NCI-H345 treated with DMSO at 0.1 percent for 48 hours (cell line): ENCODE results near the gene ZNF609.

ENCODE experiments used
- DNase-seq: peaks from one replicate; lab custom pipeline; 2025; ENCODE audit not compliant: unreplicated experiment; lab: John Stamatoyannopoulos, UW

The ZNF609 gene

DNA sequence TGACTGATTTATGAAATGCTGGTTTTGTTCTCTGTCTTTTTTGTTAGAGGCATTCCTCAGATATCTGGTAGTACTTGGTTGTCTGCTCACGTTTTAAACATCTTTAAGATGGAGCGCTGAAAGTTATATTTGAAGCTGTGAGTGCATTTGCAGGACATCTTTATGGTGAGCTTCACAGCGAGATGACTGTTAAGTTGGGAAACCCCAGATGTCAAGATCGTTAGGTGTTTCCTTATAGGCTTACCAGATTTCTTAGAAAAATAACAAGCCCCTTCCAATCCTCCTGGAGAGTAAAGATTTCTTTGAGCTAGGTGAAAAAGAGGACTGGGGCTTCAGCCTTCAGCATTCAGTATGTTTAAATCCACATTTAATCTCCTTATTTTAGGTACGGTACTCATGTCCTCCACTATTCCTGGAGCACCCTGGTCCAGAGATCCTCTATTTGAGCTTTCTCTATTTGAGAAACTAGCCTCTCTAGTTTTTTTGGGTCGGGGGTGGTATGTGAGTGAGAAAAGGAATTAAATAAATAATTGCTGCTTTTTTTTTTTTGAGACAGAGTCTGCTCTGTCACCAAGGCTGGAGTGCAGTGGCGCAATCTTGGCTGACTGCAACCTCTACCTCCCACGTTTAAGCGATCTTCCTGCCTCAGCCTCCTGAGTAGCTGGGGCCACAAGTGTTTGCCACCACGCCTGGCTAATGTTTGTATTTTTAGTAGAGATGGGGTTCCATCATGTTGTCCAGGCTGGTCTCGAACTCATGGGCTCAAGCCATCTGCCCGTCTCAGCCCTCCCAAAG lies 72.3 kb downstream of the ZNF609 start:
- DNase-seq: no peak

DNA sequence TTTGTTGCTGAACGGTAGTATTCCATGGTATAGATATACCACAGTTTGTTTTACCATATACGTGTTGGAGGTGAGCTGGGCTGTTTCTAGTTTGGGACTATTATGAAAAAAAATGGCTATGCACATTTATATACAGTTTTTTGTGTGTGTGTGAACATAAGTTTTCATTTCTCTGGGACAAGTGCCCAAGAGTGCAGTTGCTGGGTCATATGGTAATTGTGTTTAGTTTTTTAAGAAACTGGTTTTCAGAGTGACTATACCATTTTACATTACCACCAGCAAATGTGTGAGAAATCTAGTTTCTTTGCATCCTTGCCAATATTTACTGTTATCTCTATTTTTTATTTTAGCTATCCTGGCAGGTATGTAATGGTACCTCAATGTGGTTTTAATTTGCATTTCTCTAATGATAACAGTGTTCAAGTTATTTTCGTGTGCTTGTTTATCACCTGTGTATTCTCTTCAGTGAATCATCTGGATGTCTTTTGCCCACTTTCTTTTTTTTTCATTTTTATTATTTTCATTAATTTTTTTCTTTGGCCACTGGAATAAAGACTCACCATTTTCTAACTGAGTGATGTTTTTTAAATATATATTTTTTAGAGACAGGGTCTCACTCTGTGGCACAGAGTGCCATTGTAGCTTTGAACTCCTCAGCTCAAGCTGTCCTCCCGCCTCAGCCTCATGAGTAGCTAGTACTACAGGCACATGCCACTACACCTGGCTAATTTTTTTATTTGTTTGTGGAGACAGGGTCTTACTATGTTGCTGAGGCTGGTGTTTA lies 75.3 kb downstream of the ZNF609 start:
- no peak for DNase-seq

DNA sequence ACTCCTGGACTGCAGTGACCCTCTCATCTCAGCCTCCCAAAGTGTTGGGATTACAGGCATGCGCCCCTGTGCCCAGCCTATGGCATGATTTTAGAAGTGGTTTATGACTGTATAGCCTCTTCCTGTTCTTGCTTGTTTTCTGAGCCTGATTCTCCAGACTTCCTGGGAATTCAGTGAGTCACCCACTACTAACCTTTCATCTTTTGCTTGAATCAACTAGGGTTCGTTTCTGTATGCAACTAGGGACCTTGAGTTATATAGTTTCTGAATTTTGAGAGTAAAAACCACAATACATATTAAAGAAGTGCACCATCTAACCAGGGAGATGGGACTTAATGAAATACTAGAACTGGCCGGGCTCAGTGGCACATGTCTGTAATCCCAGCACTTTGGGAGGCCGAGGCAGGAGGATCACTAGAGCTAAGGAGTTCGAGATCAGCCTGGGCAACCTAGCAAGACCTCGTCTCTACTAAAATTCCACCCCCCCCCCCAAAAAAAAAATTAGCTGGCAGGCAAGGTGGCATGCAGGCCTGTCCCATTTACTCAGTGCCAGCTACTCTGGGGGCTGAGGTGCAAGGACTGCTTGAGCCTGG lies 76.0 kb downstream of the ZNF609 start:
- no peak for DNase-seq

DNA sequence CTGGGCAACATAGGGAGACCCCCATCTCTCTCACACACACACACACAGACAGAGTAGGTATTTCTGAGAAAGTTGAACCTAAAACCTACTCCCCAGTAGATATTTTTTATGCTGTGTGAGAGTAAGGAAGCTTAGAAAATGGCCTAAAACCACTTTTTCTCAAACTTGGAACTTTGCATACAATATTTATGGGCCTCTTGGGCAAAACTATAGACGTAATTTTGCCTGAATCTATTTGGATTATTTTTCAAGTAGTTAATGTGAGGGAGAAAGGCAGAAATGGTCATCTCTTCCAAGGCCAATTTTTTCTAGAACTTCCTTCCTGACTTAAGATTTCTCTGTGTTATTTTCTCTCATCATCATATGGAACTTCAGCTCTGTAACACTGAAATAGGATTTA lies 81.7 kb downstream of the ZNF609 start:
- no peak for DNase-seq

DNA sequence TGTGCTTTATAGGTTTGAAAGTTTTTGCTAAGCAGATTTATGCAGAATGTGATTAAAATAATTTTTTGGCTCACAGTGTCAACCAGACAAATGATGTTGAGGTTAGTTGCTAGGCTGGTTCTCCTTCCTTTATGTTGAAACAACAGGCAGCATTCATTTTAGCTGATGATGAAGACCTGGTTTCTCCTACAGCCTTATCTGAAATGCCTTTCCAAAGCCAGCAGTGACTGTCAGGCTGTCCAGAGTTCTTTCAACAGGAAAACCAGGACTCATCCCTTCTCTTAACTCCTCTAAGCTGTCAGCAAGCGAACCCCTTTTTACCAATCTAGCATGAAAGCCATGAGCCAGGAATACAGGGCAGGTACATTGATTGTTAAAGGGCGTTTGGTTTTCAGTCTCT lies 84.1 kb downstream of the ZNF609 start:
- DNase-seq: no peak

DNA sequence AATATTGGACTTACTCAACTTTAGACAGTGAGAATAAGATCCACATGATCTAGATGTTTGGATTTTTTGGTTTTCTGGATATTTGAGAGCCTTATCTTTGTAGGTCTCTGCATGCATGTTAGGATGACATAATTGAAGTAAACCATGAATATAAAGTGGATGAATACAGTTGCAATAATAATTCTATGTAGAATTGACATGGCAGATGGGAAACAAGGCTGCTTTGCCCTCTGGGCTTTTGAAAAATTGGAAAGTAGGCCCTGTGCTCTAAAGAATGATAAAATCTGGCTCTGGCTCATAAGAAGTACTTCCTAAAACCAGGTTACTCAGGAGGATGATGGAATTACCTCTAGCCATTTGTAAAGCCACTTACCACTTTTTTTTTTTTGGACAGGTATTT lies 86.9 kb downstream of the ZNF609 start:
- no peak for DNase-seq

DNA sequence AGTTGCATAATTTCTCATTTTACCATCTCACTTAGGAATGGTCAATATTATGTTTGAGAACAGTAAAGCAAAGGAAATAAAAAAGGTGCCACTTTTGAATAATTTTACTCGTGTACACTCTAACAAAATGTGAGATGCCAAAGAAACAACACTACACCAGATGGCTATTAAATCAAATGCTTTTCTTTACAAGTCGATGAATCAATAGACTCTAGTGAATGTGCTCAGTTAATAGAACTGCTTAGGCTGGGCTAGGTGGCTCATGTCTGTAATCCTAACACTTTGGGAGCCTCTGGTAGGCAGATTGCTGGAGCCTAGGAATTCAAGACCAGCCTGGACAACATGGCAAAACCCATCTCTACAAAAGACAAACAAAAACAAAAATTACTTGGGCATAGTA lies 87.9 kb downstream of the ZNF609 start:
- DNase-seq: no peak

DNA sequence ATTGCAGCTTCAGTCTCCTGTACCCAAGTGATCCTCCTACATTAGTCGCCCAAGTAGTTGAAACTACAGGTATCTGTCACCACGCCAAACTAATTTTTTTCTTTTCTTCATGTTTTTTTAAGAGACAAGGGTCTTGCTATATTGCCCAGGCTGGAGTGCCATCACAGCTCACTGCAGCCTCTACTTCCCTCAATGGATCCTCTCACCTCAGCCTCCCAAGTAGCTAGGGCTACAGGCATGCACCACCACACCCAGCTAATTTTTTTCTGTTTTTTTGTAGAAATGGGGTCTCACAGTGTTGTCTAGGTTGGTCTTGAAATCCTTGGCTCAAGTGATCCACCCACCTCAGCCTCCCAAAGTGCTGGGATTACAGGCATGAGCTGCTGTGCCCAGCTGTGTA lies 89.5 kb downstream of the ZNF609 start:
- no peak for DNase-seq

DNA sequence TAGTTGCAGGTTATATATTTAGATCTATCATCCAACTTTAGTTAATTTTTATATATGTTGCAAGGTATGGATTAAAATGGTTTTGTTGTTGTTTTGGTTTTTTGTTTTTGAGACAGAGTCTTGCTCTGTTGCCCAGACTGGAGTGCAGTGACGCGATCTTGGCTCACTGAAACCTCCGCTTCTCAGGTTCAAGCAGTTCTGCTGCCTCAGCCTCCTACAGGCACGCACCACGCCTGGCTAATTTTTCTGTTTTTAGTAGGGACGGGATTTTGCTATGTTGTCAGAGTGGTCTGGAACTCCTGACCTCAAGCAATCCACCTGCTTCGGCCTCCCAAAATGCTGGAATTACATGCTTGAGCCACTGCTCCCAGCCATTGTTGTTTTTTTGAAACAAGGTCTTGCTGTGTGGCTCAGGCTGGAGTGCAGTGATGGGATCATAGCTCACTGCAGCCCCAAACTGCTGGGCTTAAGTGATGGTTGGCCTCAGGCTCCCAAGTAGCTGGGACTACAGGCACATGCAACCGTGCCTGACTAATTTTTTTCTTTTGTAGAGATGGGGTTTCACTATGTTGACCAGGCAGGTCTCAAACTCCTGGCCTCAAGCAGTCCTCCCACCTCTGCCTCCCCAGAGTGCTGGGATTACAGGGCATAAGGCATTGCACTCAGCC lies 92.0 kb downstream of the ZNF609 start:
- DNase-seq: no peak

DNA sequence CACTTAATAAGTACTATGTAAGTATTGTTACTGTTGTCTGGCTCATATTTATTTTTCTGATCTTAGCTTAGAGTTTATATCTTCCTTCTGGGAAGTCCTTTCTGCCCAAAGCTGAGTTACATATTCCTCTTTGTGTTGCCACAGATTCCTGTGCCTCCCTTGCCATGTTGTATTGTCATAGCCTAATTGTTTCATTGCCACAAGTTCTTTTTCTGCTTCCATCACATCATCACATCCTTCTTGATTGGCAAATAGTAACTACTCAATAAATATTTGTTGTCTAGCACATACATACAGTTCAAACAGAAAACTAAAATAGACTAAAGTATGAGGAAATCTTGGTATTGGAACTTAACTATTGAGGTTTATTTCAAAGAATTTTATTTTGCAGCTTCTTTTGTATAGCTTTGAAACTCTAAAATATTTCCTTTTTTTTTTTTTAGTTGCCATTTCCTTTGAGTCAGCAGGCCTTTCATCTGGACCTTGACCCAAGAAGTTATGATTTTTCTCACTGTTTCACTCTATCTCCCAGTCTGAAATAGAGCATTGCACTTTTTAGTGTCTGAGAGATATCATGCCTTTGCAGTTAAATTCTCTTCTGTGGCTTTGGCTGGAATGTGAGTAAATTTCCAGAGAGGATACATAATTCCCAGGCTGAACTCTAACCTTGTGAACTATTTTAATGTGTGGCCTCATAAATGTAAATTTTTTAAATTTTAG lies 98.2 kb downstream of the ZNF609 start:
- DNase-seq: no peak

DNA sequence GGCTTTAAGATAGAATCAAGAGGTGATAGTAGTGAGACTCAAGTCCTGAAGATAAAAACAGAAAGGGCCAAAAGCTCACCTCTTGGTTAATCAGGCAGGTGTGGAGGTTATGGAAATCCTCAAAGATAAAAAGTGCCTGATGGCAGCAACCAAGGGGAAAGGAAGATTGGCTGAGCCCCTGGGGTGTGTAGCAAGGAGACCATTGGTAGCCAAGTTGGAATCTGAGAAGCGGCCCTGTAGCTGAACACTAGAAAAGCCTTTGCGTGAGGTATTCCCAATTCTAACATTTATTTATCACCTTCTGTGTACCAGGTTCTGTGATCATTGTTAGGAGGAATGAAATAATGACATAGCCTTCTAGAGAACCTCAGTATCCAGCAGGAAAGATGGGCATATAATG lies 98.9 kb downstream of the ZNF609 start:
- no peak for DNase-seq

DNA sequence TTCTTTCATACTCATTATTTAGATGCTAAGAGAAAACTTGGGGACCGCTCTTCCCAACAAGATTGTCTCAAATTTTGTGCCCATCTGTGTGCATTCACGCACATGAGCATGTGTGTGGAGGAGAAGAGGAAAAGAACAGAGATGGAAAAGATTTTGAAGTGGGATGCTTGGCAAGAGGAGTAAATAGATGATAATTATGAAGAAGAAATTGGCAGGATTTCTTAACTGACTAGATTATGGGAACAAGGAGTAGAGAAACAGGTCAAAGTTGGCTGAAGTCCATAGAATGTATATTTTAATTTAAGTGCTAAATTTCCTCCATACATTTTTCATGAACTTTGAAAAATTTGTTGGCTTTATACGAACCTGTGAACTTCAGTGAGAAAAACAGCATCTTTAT lies 100.1 kb downstream of the ZNF609 start:
- no peak for DNase-seq

DNA sequence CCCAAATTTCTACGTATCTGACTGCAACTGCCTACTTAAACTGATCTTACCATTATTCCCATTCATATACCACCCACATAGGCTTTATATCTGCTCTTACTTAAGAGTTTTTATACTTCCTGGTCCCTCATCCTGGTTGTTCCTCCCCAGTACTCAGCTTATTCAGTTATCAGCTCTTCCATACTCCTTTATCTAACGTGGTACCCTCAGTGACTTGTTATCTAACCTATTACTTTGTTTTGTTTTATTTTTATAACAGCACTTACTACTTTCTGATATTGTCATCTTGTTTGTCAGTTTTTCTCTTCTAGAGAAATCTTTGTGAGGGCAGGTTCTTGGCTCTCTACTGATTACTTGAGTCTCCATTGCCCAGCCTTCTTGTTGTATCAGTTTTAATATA lies 100.6 kb downstream of the ZNF609 start:
- no peak for DNase-seq

DNA sequence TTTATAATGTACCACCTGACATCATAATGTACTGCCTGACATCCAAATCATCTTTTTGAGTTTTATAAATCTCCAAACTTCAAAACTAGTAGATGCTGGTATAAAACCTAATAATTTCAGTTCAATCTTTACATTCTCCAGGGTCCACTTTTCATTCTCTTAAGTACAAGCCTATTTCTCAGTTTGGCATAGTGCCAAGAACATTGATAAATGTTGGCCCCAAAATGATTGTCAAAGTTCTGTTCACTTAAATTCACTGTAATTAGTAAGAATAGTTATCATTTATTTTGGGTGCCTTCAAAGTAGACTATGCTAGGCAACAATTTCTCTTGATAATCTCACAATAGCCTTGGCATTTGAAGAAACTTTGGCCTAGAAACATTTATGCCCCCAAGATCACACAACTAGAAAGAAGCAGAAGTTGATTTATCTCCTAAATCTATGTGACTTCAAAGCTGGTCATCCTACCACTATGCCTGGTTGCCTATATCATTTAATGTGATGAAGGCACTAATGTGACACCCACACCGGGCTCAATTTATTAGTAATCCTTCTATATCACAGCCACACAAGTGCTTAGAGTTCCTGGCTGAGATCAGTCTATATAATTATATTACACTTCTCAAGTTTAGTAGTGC lies 101.7 kb downstream of the ZNF609 start:
- no peak for DNase-seq

DNA sequence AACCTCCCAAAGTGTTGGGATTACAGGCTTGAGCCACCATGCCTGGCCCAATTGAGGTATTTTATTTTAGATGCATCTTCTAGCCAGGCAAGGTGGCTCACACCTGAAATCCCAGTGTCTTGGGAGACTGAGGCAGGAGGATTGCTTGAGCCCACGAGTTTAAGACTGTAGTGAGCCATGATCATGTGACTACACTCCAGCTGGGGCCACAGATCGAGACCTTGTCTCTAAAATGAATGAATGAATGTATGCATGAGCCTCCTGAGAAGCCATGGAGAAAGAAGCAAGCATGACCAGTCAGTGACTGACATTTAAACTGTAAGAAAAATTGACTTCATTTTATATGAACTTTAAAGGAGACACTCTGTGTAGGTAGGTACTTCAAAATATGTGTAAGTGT lies 105.7 kb downstream of the ZNF609 start:
- DNase-seq: no peak

DNA sequence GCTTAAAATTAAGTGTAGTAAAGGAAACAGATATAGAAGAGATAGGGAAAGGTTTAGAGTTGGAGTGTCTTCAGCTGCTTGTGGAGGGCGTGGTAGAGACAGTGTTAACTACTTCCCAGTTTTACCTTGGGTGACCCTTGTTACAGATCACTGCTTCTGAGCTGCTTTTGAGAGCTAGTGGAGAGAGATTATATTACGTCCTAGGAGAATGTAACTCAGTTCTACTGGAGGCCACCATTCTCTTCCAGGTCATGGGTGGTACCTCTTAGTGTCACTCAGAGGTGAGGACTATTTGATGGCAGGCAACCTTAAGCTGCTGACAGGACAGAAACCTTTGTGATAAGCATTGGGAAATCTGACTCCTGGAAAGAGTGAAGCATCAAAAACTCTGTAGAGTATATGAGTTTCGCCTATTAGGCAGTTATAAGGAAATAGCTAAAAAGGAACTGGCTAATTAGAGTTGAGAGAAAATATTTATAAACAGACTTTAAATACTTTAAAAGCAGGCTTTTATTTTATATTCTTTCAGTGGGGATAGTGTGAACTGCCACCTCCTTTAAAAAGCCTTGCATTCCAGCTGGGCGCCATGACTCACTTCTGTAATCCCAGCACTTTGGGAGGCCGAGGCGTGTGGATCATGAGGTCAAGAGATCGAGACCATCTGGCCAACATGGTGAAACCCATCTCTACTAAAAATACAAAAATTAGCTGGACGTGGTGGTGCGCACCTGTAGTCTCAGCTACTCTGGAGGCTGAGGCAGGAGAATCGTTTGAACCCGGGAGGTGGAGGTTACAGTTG lies 106.5 kb downstream of the ZNF609 start:
- DNase-seq: no peak

DNA sequence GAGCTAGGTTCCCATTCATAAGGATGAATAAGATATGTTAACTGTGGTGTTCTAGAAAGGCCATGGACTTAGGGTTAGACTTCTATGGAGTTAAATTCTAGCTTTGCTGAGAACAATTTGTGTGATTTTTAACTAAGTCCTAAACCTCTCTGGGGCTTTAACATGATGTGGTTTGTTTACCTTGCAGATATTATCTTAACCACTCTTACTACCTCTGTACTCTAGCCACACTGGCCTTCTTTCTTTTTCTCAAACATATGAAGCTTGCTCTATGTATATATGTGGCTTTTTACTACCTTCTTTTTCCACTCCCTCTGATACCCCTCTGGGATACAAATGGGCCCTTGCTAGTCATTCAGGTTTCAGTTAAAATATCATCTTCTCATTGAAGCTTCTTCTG lies 108.4 kb downstream of the ZNF609 start:
- no peak for DNase-seq

DNA sequence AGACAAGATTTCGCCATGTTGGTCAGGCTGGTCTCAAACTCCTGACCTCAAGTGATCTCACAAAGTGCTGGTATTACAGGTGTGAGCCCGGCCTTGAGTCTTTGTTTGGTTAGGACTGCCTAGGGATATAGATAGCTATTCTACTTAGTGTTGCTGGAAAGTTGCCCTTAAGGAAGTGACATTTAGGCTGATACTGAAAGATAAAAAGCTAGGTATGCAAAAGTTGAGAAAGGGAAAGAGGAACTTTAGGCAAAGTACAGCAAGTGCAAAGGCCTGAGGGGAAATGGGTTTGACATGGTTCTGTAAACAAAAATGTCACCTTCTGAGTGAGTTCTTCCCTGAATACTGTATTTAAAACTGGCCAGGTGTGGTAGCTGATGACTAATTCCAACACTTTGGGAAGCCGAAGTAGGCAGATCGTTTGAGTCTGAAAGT lies 111.5 kb downstream of the ZNF609 start:
- no peak for DNase-seq

DNA sequence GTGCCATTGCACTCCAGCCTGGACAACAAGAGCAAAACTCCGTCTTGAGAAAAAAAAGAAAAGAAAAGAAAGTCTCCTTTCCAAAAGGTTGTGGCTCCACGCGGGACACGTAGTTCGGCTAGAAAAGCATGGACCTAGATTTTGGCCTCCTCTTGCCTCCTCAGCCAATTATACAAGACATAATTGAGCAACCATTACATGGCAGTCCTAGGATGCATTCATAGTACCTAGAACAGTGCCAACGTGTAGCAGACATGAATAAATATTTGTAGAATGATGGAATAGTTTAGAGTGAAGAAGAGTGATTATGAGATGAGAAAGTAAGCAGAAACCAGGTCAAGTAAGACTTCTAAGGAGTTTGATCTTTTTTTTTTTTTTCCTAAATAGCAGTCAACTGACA lies 112.5 kb downstream of the ZNF609 start:
- no peak for DNase-seq
